ES-I3 (cell line): ENCODE measurements around the gene LRRC75A.
"Not testable (repeated sequence)": the region's sequence is repeated elsewhere in the genome, so short reads cannot be mapped to it uniquely, and the experiment has no call there.

Source experiments
- H3K36me3 ChIP-seq: 2 replicates; pipeline ENCODE4 v1.6.1; 2013; ENCODE audit warnings: mild to moderate bottlenecking, low read length, control low read depth, moderate library complexity; ENCODE audit not compliant: insufficient read depth
- H3K4me1 ChIP-seq: 2 replicates; pipeline ENCODE4 v1.6.1; 2013; ENCODE audit warnings: mild to moderate bottlenecking, control low read depth, low read length; ENCODE audit not compliant: insufficient read depth
- H3K9ac ChIP-seq: 2 replicates; pipeline ENCODE4 v1.6.1; 2013; ENCODE audit warnings: low read depth, mild to moderate bottlenecking, low read length, moderate library complexity
- H3K9me3 ChIP-seq: 2 replicates; pipeline ENCODE4 v1.6.1; 2013; ENCODE audit warnings: mild to moderate bottlenecking, low read length, moderate library complexity; ENCODE audit not compliant: control insufficient read depth, insufficient read depth

Gene LRRC75A

DNA sequence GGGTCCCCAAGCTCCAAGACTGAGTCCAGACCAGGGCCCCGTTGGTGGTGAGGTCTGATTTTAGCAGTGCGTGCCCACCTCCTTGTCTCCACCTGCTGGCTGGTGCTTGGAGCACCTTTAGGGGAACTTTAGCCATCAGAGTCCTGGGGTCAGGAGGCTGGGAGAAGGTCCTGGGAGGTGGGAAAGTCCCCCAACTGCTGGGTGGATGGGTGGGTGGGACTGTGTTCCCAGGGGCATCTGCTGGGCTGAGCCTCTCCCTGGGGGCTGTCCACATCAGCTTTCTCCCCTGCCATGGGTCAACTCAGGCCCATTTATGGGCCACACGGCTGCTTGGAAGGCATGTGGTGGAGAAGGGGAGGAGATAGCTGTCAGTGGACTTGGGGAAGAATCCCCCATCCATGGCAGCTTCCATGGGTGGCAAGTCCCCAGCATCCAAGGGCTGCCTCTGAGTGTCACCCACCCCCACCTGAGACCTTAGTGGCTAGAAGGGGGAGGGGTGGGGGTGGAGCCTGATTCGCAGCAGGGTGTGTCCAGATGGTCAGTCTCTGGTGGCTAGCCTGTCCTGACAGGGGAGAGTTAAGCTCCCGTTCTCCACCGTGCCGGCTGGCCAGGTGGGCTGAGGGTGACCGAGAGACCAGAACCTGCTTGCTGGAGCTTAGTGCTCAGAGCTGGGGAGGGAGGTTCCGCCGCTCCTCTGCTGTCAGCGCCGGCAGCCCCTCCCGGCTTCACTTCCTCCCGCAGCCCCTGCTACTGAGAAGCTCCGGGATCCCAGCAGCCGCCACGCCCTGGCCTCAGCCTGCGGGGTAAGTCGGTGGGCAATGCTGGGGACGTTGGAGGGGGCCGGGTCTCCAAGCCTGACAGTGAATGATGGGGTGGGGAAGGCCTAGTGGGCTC, 76.7 kb downstream of the LRRC75A start, which contains the start of gene TRPV2:
TSS of gene TRPV2 (plus strand) at position 541 of the 894 bp plus-strand sequence. CDS start 2,098 bp downstream, outside the sequence.
- Histone ChIP-seq H3K9me3 (no peaks in the 10 kb centered on the region), H3K36me3 (no peaks in the 10 kb centered on the region), H3K4me1 (peaks cover 23% of the 10 kb centered on the region), H3K9ac (peak within 1 kb of the TSS; percentile 41; the same call in 1 of the 2 replicates)

DNA sequence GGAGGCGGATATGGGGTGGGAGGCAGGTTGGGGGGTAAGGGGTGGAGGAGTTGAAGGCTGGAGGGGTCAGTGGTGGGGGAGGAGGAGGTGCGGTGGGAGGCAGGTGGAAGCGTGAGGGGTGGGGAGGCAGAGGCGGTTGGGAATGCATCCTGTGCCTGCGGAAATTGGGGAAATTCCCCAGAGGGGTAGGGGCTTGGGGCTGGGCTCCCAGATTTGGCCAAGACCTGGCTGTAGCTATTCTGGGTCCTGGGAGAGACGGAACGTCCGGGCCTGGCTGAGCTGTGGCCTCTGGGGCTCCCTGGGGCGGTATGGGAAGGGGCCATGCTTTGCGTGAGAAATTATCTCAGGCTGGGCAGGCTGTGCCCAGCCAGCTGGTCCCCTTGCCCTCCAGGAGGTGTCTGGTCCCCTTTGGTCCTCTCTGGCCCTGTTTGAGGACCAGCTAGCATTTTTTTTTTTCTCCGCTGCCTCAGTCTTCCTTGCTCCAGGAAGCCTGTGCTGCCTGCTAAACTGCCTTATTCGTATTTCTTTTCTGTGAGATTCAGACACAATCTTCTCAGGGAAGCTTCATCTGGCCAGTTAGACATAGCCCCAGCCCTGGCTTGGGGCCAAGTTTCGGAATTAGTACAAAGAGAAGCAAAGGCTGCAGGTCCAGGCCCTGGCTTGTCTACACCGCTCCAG, 83.9 kb downstream of the LRRC75A start:
- Histone ChIP-seq H3K36me3 (no peaks in the 10 kb centered on the region), H3K9me3 (no peaks in the 10 kb centered on the region), H3K4me1 (0 out of 2 replicates have a peak, but pooled peaks cover 5% of the 10 kb centered on the region), H3K9ac (peak overlapping the region; percentile 31)

- no peaks in the 10 kb centered on the region for H3K36me3 ChIP-seq
- 0 out of 2 replicates have a peak, but pooled peaks cover 5% of the 10 kb centered on the region for H3K4me1 ChIP-seq
- H3K9ac ChIP-seq: peak overlapping the region; percentile 91
- no peaks in the 10 kb centered on the region for H3K9me3 ChIP-seq
Measured at GRCh38 chr17:16406742-16407674, 85.0 kb downstream of the LRRC75A start.

- not testable (repeated sequence) for H3K9me3 ChIP-seq, H3K36me3 ChIP-seq, H3K9ac ChIP-seq, H3K4me1 ChIP-seq
Measured at GRCh38 chr17:16403847-16404246, 88.1 kb downstream of the LRRC75A start.

DNA sequence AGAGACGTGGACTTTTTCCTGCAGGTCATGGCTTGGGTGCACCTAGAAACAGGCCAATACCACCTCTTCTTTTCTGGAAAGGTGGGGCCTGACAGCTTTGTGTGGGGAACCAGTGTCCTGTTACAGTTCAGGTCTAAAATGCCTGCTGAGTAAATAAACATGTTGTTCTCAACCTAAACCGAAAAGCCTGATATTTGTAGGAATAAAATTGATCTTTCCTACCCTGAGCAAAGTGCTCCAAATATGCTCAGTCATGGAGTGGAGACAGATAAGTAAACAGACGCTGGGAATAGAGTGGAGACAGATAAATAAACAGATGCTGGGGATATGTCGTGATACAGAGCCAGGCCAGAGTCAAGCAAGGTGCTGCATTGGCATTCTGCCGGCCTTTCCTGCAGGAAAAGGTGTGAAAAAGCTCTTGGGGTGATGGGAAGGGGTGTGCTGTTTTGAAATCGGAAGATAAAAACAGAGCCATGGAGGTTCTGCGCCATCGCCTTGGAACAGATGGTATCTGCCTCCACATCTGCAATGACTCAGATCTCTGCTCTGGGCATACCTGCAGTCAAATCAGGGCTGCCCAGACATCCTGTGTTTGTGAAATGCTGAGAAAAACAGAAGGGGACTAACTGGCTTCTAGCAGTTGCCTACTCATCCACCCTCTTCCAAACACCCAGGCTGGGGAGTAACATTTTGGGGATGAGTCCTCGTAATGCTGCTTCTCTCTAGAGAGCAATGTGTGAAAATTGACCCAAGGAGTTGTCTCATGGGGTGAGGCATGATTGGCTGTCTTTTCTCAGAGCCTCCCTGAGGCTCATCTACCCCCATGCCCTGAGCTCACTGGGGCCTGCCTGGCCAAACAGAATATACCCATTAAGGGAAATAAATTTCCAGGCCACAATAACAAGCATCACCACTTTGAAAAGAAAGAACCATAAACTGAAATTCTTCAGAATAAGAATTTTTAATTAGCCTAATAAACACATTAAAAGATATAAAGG, 93.4 kb downstream of the LRRC75A start:
- peaks cover 8% of the 10 kb centered on the region for H3K4me1 ChIP-seq
- no peaks in the 10 kb centered on the region for H3K36me3 ChIP-seq
- no peak overlapping the region for H3K9ac ChIP-seq
- H3K9me3 ChIP-seq: no peaks in the 10 kb centered on the region

GRCh38 chr17:16396693-16397092, 95.3 kb downstream of the LRRC75A start:
- not testable (repeated sequence) for H3K9ac ChIP-seq, H3K4me1 ChIP-seq, H3K9me3 ChIP-seq, H3K36me3 ChIP-seq

GRCh38 chr17:16395887-16396286, 96.1 kb downstream of the LRRC75A start:
- not testable (repeated sequence) for H3K36me3 ChIP-seq, H3K9me3 ChIP-seq, H3K9ac ChIP-seq, H3K4me1 ChIP-seq

DNA sequence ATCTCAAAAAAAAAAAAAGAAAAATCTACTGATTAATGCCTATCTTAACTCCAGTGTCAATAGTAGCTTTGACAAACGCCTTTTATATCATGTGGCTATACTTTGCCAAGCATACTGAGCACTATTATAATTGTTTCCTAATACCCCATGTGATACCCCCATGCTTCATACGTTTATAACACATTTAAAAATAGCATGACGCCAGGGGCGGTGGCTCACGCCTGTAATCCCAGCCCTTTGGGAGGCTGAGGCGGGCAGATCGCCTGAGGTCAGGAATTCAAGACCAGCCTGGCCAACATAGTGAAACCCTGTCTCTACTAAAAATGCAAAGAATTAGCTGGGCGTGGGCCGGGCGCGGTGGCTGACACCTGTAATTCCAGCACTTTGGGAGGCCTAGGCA, 99.5 kb downstream of the LRRC75A start:
- not testable (repeated sequence) for H3K36me3 ChIP-seq, H3K9me3 ChIP-seq, H3K9ac ChIP-seq, H3K4me1 ChIP-seq
